Peyer's patch (tissue), 4 donors: Measurements from ENCODE around the gene RFX8. TPM values are rescaled to one million over a fixed set of nuclear protein-coding genes. Genes with fewer than 3 reads are reported as not detected.

Experiments
- DNase-seq, 3 donors: peaks; one replicate each; pipeline ENCODE4 v3.0.0-alpha.2; 2017 to 2019
- H3K27ac ChIP-seq, 4 donors: fragments of 200-600 bp; sonication (generic); one replicate each; pipeline ENCODE4 v1.5.1; 2016 to 2019
- H3K27me3 ChIP-seq, 2 donors: fragments of 200-600 bp; sonication (generic); one replicate each; pipeline ENCODE4 v1.5.1; 2019
- H3K36me3 ChIP-seq, 3 donors: fragments of 200-600 bp; sonication (generic); one replicate each; pipeline ENCODE4 v1.5.1; 2016 to 2019
- H3K4me1 ChIP-seq, 4 donors: fragments of 200-600 bp; sonication (generic); one replicate each; pipeline ENCODE4 v1.5.1; 2016 to 2019
- H3K4me3 ChIP-seq, 4 donors: fragments of 200-600 bp; sonication (generic); 1 replicate in 3 of 4; 2 replicates in 1 of 4; pipeline ENCODE4 v1.5.1; 2016 to 2019; ENCODE audit warnings: mild to moderate bottlenecking in 1 of 4
- H3K9me3 ChIP-seq, 4 donors: fragments of 200-600 bp; sonication (generic); one replicate each; pipeline ENCODE4 v1.5.1; 2016 to 2019; ENCODE audit warnings: mild to moderate bottlenecking in 1 of 4
- CTCF ChIP-seq, 6 experiments: fragments of 450-650 bp in 4 of 6; fragments of 200-600 bp in 2 of 6; sonication (generic) in 1 of 6; IDR thresholded peaks; one replicate each; pipeline ENCODE4 v1.5.1; 2017 to 2019; ENCODE audit warnings: antibody characterized with exemption in 6 of 6, mild to moderate bottlenecking in 3 of 6, moderate library complexity in 1 of 6
- POLR2A ChIP-seq, 2 donors: fragments of 450-650 bp; IDR thresholded peaks; one replicate each; pipeline ENCODE4 v1.5.1; 2017; ENCODE audit warnings: antibody characterized with exemption in 2 of 2, mild to moderate bottlenecking in 2 of 2, moderate library complexity in 2 of 2
- total RNA-seq, 4 donors: library from RNA; depleted of rRNA; stranded (reverse); fragments of >200 nt; gene quantifications; one replicate each; pipeline ENCODE4 v1.1.0, GENCODE V29; 2016

The RFX8 gene
- total RNA-seq, 4 donors from 2014 or later, result not detected

DNA sequence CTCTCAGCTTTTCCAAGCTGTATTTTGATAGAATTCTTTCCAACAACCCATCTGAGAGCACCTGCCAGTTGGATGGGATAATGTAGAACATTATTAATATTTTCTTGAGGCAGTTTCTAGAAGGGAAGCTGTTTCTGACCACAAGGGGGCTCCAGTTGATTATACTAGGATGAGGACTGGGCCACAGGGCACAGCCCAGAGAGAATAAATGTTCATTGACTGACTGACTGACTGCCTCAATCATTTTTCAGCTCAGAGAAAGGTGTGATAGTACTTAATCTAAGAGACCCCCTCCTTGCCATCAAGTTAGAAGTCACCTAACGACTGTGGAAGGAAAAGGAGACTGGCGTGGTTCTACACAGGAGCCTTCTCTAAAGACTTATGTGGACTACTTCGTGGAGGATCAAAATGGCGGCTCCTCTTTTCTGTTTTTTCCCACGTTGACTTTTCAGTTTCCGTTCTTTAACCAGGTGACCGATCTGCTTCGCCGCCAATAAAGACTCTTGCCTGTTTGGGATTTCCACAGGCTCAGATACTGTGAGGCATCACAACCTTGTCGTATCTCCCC lies 55.7 kb downstream of the RFX8 start:
- no peaks in the 10 kb centered on the region for H3K27me3 ChIP-seq
- no peaks in the 10 kb centered on the region for H3K9me3 ChIP-seq
- peak in 2 of 3 donors; percentile 67 to 81 for DNase-seq
- no peak overlapping the region for H3K27ac ChIP-seq
- H3K4me3 ChIP-seq, result no peak overlapping the region
- no peaks in the 10 kb centered on the region for H3K36me3 ChIP-seq
- peak; percentile 61 to 78 (median 76) for TF ChIP-seq CTCF (IDR thresholded peaks at IDR 0.05)
- TF ChIP-seq POLR2A (IDR thresholded peaks at IDR 0.05), result no peak
- no peaks in the 10 kb centered on the region for H3K4me1 ChIP-seq

DNA sequence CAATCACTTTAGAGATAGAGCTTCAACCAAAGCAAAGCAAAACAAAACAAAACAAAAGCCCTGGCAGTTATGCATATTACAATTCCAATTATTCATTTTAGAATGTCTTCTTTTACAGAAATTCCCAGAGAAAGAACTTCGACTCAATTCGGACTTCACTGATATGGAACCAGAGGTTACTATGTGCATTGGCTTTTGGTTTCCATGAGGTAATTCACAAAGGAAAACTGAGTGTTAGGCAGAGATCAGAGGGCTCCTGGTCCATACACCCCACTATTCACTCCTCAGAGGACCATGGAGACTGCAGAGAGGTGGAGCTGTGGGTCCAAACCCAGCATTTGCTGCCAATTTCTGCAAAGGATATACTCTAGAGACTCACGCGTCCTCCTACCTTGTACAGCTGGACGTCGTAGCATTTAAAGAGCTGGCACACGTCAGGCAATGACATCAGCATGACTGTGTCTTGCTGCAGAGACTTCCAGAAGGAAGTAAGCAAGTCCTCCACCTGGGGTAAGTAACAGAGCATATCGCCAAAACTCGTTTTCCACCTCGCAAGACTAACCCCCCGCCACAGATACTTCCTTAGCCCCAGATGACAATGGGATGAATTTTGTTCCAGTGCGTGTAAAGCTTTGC lies 56.3 kb downstream of the RFX8 start:
- Histone ChIP-seq H3K27ac (no peak overlapping the region), H3K4me3 (no peak overlapping the region), H3K4me1 (no peaks in the 10 kb centered on the region), H3K27me3 (no peaks in the 10 kb centered on the region), H3K36me3 (no peaks in the 10 kb centered on the region), H3K9me3 (no peaks in the 10 kb centered on the region)
- no peak for TF ChIP-seq CTCF (IDR thresholded peaks at IDR 0.05)
- no peak for DNase-seq

- no peaks in the 10 kb centered on the region for H3K27me3 ChIP-seq
- no peak for DNase-seq
- H3K36me3 ChIP-seq, result no peaks in the 10 kb centered on the region
- no peaks in the 10 kb centered on the region for H3K9me3 ChIP-seq
- TF ChIP-seq POLR2A (IDR thresholded peaks at IDR 0.05), result no peak
- no peak for TF ChIP-seq CTCF (IDR thresholded peaks at IDR 0.05)
- H3K27ac ChIP-seq, result no peak overlapping the region
- H3K4me3 ChIP-seq, result no peak overlapping the region
- H3K4me1 ChIP-seq, result no peaks in the 10 kb centered on the region
Measured at GRCh38 chr2:101416609-101417008, 58.3 kb downstream of the RFX8 start.

DNA sequence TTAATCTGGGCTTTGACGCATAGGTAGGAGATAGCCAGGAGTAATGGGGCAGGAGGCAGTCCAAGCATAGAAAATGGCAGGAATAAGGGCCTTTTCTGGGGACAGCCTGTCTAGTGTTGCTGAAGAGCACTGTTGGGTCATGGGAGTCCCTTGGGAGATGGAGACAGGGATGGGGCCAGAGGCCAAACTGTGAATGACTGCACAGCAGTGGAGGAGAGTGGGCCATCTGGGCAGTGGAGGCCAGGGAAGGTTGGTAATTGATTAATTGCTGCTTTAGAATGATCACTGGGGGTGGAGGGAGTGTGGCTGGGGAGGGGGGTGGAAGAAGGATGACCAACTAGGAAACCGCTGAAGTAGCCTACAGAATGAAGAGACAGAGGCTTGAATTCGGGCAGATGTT lies 59.0 kb downstream of the RFX8 start:
- no peaks in the 10 kb centered on the region for H3K27me3 ChIP-seq
- DNase-seq, result no peak
- H3K4me3 ChIP-seq, result no peak overlapping the region
- H3K9me3 ChIP-seq, result no peaks in the 10 kb centered on the region
- H3K4me1 ChIP-seq, result no peaks in the 10 kb centered on the region
- no peak overlapping the region for H3K27ac ChIP-seq
- H3K36me3 ChIP-seq, result no peaks in the 10 kb centered on the region
- TF ChIP-seq CTCF (IDR thresholded peaks at IDR 0.05), result no peak
- TF ChIP-seq POLR2A (IDR thresholded peaks at IDR 0.05), result no peak

DNA sequence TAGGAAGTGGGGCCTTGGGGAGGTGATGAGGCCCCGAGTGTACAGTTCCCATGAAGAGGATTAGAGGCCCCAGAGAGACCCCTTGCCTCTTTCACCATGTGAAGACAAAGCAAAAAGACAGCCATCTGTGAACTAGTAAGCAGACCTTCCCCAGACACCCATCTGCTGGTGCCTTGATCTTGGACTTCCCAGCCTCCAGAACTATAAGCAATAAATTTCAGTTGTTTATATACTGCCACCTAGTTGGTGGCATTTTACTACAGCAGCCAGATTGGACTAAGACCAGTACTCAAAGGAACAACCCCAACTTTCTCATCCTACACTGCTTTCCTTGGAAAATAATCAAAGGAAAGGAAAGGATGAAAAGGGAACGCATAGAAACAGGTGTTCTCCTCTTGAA lies 59.7 kb downstream of the RFX8 start:
- DNase-seq, result no peak
- H3K4me1 ChIP-seq, result no peaks in the 10 kb centered on the region
- TF ChIP-seq POLR2A (IDR thresholded peaks at IDR 0.05), result no peak

GRCh38 chr2:101412092-101412694 lies 62.7 kb downstream of the RFX8 start:
- Histone ChIP-seq H3K4me1 (no peaks in the 10 kb centered on the region), H3K4me3 (no peak overlapping the region), H3K9me3 (no peaks in the 10 kb centered on the region), H3K27me3 (no peaks in the 10 kb centered on the region), H3K36me3 (no peaks in the 10 kb centered on the region), H3K27ac (no peak overlapping the region)
- DNase-seq, result no peak
- TF ChIP-seq POLR2A (IDR thresholded peaks at IDR 0.05), result no peak
- no peak for TF ChIP-seq CTCF (IDR thresholded peaks at IDR 0.05)

More for the DNA sequence above, 59.7 kb downstream of the RFX8 start:
- no peaks in the 10 kb centered on the region for H3K27me3 ChIP-seq
- H3K9me3 ChIP-seq, result no peaks in the 10 kb centered on the region
- no peaks in the 10 kb centered on the region for H3K36me3 ChIP-seq
- no peak overlapping the region for H3K4me3 ChIP-seq
- H3K27ac ChIP-seq, result no peak overlapping the region
